Measurements from ENCODE around the gene YES1. TPM values are rescaled to one million over a fixed set of nuclear protein-coding genes. Genes with fewer than 3 reads are reported as not detected.
"Not testable (repeated sequence)": the region's sequence is repeated elsewhere in the genome, so short reads cannot be mapped to it uniquely, and the experiment has no call there.

YES1 gene
- total RNA-seq, 1 donor from 2014 or later: 37.6 TPM

DNA sequence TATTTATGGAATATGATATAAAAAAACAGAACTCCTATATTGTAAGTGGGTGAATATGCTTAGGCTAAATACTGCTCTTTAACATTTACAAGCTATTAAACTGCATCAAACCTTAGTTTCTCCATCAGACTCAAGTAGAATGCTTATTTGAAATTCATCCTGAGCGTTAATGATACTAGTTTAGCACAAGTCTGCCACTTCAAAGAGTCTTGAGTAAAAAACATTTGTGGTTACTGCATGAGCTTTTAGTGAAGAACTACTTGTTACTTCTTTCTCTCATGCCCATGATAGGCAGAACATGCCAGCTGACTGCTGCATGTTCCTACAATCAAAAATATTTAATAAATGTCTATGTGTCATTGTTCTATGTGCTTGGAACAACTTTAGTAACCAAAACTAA, 12.1 kb downstream of the YES1 start:
- Mint-ChIP-seq H3K27ac (ENCODE audit: unreplicated experiment) (no peak overlapping the region), H3K27me3 (ENCODE audit: unreplicated experiment) (no peaks in the 10 kb centered on the region), H3K4me3 (ENCODE audit: unreplicated experiment) (no peak overlapping the region), H3K36me3 (ENCODE audit: unreplicated experiment) (no peaks in the 10 kb centered on the region), H3K4me1 (ENCODE audit: unreplicated experiment) (peaks cover 2% of the 10 kb centered on the region), H3K9me3 (ENCODE audit: unreplicated experiment) (no peaks in the 10 kb centered on the region)
- DNase-seq (ENCODE audit: extremely low spot score, unreplicated experiment): no peak
- TF ChIP-seq, protein P1, sequence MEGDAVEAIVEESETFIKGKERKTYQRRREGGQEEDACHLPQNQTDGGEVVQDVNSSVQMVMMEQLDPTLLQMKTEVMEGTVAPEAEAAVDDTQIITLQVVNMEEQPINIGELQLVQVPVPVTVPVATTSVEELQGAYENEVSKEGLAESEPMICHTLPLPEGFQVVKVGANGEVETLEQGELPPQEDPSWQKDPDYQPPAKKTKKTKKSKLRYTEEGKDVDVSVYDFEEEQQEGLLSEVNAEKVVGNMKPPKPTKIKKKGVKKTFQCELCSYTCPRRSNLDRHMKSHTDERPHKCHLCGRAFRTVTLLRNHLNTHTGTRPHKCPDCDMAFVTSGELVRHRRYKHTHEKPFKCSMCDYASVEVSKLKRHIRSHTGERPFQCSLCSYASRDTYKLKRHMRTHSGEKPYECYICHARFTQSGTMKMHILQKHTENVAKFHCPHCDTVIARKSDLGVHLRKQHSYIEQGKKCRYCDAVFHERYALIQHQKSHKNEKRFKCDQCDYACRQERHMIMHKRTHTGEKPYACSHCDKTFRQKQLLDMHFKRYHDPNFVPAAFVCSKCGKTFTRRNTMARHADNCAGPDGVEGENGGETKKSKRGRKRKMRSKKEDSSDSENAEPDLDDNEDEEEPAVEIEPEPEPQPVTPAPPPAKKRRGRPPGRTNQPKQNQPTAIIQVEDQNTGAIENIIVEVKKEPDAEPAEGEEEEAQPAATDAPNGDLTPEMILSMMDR (IDR thresholded peaks at IDR 0.05): no peak

DNA sequence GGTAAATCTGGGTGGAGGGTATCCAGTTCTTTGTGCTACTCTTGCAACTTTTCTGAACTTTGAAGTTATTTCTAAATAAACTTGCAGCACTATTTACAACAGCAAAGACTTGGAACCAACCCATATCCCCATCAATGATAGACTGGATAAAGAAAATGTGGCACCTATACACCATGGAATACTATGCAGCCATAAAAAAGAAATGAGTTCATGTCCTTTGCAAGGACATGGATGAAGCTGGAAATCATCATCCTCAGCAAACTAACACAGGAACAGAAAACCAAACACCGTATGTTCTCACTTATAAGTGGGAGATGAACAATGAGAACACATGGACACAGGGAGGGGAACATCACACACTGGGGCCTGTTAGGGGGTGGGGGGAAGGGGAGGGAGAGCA, 16.7 kb downstream of the YES1 start:
- not testable (repeated sequence) for H3K4me1 Mint-ChIP-seq (ENCODE audit: unreplicated experiment); H3K9me3 Mint-ChIP-seq (ENCODE audit: unreplicated experiment)

DNA sequence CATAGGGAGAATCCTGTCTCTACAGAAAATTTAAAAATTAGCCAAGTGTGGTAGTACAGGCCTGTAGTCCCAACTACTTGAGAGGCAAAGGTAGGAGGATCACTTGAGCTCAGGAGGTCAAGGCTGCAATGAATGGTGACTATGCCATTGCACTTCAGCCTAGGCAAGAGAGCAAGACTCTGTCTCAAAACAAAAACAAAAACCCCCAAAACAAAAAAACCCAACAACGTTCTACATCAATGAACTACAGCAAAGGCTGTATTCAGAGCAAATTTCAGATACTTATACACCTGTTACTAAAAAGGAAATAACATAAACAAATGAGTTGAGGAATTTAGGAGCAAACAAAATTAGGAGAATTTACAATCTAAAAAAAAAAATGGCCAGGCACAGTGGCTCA, 22.6 kb downstream of the YES1 start:
- Mint-ChIP-seq H3K4me1 (ENCODE audit: unreplicated experiment) (no peaks in the 10 kb centered on the region), H3K36me3 (ENCODE audit: unreplicated experiment) (no peaks in the 10 kb centered on the region), H3K9me3 (ENCODE audit: unreplicated experiment) (peaks cover 7% of the 10 kb centered on the region), H3K4me3 (ENCODE audit: unreplicated experiment) (no peak overlapping the region), H3K27me3 (ENCODE audit: unreplicated experiment) (no peaks in the 10 kb centered on the region), H3K27ac (ENCODE audit: unreplicated experiment) (no peak overlapping the region)
- TF ChIP-seq, protein P1 (IDR thresholded peaks at IDR 0.05): no peak
- DNase-seq (ENCODE audit: extremely low spot score, unreplicated experiment): no peak

More for the DNA sequence above, 16.7 kb downstream of the YES1 start:
- not testable (repeated sequence) for H3K4me3 Mint-ChIP-seq (ENCODE audit: unreplicated experiment); H3K36me3 Mint-ChIP-seq (ENCODE audit: unreplicated experiment); DNase-seq (ENCODE audit: extremely low spot score, unreplicated experiment); H3K27me3 Mint-ChIP-seq (ENCODE audit: unreplicated experiment); H3K27ac Mint-ChIP-seq (ENCODE audit: unreplicated experiment)

DNA sequence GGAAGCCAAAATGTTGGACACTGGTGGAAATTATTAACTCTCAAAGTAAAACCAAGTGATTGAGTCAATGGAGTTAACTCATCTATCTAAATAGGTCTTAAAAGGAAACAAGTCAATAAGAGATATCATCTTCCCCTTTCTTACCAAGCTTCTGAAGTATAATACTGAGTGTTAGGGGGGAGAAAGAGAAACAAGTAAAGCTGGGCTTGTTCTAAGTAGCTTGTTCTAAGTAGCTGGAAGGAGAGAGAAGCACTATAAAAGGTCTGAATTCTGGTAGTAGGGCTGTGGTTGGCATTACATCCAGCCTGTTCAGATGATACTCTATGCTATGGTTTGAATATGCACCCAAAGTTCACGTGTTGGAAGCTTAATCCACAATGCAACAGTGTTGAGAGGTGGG, 26.8 kb downstream of the YES1 start:
- TF ChIP-seq, protein P1 (IDR thresholded peaks at IDR 0.05): no peak
- Mint-ChIP-seq H3K4me1 (ENCODE audit: unreplicated experiment) (no peaks in the 10 kb centered on the region), H3K27ac (ENCODE audit: unreplicated experiment) (no peak overlapping the region)

DNA sequence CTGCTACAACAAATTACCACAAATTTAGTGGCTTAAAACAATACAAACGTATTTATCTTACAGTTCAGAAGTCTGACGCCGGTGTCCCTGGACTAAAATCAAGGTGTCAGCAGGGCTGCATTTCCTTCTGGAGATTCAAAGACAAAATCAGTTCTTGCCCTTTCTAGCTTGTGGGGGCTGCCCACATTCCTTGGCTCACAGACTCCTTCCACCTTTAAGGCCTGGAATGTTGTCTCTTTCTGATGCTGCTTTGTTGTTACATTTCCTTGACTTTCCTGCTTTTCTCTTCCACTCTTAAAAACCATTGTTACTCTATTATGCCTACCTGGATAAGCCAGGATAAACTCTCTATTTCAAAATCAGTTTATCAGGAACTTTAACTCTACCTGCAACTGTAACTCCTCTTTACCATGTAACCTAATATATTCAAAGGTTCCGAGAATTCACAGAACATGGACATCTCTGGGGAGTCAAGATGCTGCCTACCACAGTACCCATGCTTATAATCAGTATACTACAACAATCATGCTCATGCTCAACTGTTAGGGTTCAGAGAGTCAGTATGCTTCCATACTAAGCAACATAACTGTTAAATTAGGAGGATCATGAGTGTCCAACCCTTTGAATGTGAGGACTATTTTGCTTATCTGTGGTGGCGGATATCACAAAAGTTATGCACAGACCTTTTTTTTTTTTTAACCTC, 27.4 kb downstream of the YES1 start:
- Mint-ChIP-seq H3K4me1 (ENCODE audit: unreplicated experiment) (peaks cover 1% of the 10 kb centered on the region), H3K9me3 (ENCODE audit: unreplicated experiment) (no peaks in the 10 kb centered on the region), H3K27ac (ENCODE audit: unreplicated experiment) (no peak overlapping the region), H3K4me3 (ENCODE audit: unreplicated experiment) (no peak overlapping the region), H3K36me3 (ENCODE audit: unreplicated experiment) (no peaks in the 10 kb centered on the region), H3K27me3 (ENCODE audit: unreplicated experiment) (no peaks in the 10 kb centered on the region)
- DNase-seq (ENCODE audit: extremely low spot score, unreplicated experiment): no peak
- TF ChIP-seq, protein P1 (IDR thresholded peaks at IDR 0.05): no peak

More for the DNA sequence above, 26.8 kb downstream of the YES1 start:
- Mint-ChIP-seq H3K9me3 (ENCODE audit: unreplicated experiment) (no peaks in the 10 kb centered on the region), H3K4me3 (ENCODE audit: unreplicated experiment) (no peak overlapping the region), H3K36me3 (ENCODE audit: unreplicated experiment) (no peaks in the 10 kb centered on the region), H3K27me3 (ENCODE audit: unreplicated experiment) (no peaks in the 10 kb centered on the region)
- DNase-seq (ENCODE audit: extremely low spot score, unreplicated experiment): no peak

All from osteocyte (in vitro differentiated cells).